ENCODE results near the gene SPAG16.

DNA sequence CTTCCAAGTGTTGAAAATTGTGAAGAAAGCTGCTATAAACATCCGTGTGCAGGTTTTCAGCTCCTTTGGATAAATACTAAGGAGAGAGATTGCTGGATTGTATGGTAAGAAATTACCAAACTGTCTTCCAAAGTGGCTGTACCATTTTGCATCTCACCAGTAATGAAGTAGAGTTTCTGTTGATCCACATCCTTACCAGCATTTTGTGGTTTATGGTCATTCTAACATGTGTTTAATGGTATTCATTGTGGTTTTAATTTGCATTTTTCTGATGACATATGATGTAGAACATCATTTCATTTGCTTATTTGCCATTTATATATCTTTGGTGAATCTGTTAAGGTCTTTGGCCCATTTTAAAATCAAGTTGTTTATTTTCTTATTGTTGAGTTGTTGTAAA lies 260.7 kb downstream of the SPAG16 start:
- TF ChIP-seq, protein P1, sequence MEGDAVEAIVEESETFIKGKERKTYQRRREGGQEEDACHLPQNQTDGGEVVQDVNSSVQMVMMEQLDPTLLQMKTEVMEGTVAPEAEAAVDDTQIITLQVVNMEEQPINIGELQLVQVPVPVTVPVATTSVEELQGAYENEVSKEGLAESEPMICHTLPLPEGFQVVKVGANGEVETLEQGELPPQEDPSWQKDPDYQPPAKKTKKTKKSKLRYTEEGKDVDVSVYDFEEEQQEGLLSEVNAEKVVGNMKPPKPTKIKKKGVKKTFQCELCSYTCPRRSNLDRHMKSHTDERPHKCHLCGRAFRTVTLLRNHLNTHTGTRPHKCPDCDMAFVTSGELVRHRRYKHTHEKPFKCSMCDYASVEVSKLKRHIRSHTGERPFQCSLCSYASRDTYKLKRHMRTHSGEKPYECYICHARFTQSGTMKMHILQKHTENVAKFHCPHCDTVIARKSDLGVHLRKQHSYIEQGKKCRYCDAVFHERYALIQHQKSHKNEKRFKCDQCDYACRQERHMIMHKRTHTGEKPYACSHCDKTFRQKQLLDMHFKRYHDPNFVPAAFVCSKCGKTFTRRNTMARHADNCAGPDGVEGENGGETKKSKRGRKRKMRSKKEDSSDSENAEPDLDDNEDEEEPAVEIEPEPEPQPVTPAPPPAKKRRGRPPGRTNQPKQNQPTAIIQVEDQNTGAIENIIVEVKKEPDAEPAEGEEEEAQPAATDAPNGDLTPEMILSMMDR (conservative IDR thresholded peaks at IDR 0.05 in 1 of 2, IDR thresholded peaks at IDR 0.05 in 1 of 2; ENCODE audit: low read depth in 1 of 2, low read length in 2 of 2), result no peak
- no peak for TF ChIP-seq EZH2 (IDR thresholded peaks at IDR 0.05; ENCODE audit: low read length, missing control alignments)

Measured in fibroblast of lung (primary cell).